ENCODE data around the gene TMBIM1.

GRCh38 chr2:218270721-218271486 is 21.4 kb downstream of the TMBIM1 start:
- TF ChIP-seq, protein P1, sequence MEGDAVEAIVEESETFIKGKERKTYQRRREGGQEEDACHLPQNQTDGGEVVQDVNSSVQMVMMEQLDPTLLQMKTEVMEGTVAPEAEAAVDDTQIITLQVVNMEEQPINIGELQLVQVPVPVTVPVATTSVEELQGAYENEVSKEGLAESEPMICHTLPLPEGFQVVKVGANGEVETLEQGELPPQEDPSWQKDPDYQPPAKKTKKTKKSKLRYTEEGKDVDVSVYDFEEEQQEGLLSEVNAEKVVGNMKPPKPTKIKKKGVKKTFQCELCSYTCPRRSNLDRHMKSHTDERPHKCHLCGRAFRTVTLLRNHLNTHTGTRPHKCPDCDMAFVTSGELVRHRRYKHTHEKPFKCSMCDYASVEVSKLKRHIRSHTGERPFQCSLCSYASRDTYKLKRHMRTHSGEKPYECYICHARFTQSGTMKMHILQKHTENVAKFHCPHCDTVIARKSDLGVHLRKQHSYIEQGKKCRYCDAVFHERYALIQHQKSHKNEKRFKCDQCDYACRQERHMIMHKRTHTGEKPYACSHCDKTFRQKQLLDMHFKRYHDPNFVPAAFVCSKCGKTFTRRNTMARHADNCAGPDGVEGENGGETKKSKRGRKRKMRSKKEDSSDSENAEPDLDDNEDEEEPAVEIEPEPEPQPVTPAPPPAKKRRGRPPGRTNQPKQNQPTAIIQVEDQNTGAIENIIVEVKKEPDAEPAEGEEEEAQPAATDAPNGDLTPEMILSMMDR (IDR thresholded peaks at IDR 0.05) = no peak
- no peak for TF ChIP-seq POLR2A (IDR thresholded peaks at IDR 0.05)
